ENCODE data around the gene NAGPA. TPM values are rescaled to one million over a fixed set of nuclear protein-coding genes. Genes with fewer than 3 reads are reported as not detected.

NAGPA gene
- total RNA-seq, 1 experiment from 2014 or later: 57.6 TPM

- DNase-seq (ENCODE audit: low read depth): no peak
These were observed 57.7 kb downstream of the NAGPA start for GRCh38 chr16:4976079-4976478.

Other genes with a start within 250 kb of the NAGPA start
- gene SEPTIN12, start 245.6 kb downstream of the NAGPA start, total RNA-seq (2014; rRNA removed): not detected in 2 replicates
- gene SMIM22, start 238.6 kb downstream of the NAGPA start, total RNA-seq (2014; rRNA removed): not detected in 2 replicates
- 17.8 and 25.8 TPM in 2 replicates for gene ROGDI, start 231.3 kb downstream of the NAGPA start, total RNA-seq (2014; rRNA removed)
- 38.3 and 52.8 TPM in 2 replicates for gene GLYR1, start 186.6 kb downstream of the NAGPA start, total RNA-seq (2014; rRNA removed)
- 27.6 and 28.1 TPM in 2 replicates for gene UBN1, start 186.5 kb downstream of the NAGPA start, total RNA-seq (2014; rRNA removed)
- gene PPL, start 96.8 kb downstream of the NAGPA start, total RNA-seq (2014; rRNA removed): 0.13 and 0.86 TPM in 2 replicates
- not detected in 2 replicates for gene SEC14L5, start 75.6 kb downstream of the NAGPA start, total RNA-seq (2014; rRNA removed)
- gene C16orf89, start 32.0 kb upstream of the NAGPA start, total RNA-seq (2014; rRNA removed): 0.26 TPM in 1 of 2 replicates, not detected in the other
- gene ALG1, start 37.9 kb upstream of the NAGPA start, total RNA-seq (2014; rRNA removed): 33.2 and 75.0 TPM in 2 replicates
- gene EEF2KMT, start 63.9 kb upstream of the NAGPA start, total RNA-seq (2014; rRNA removed): 26.1 and 30.0 TPM in 2 replicates

All from LHCN-M2 (cell line).